AG04449 (cell line): ENCODE measurements around the gene CES1.
"Not testable (repeated sequence)": the region's sequence is repeated elsewhere in the genome, so short reads cannot be mapped to it uniquely, and the experiment has no call there.

Source experiments
- CTCF ChIA-PET: fragments of 350-600 bp; formaldehyde crosslinking; extraction: SDS; loops from one replicate; lab custom pipeline; 2021; ENCODE audit warnings: antibody characterized with exemption; lab: Yijun Ruan, JAX
- POLR2A ChIA-PET: fragments of 400-600, 350-600 bp; formaldehyde crosslinking; extraction: SDS; loops from one replicate; lab custom pipeline; 2020; ENCODE audit warnings: antibody characterized with exemption, inconsistent platforms; lab: Yijun Ruan, JAX
- DNase-seq: peaks from one replicate; pipeline ENCODE4 v3.0.0-alpha.2; 2010; ENCODE audit warnings: low read depth, low spot score
- H3K4me3 ChIP-seq: 2 replicates; pipeline ENCODE4 v1.5.1; 2011; ENCODE audit warnings: low read depth, mild to moderate bottlenecking, control low read depth, low read length
- TF ChIP-seq, protein P1 (sequence below): IDR thresholded peaks from one replicate; pipeline ENCODE4 v1.5.1; 2011; ENCODE audit warnings: mild to moderate bottlenecking, moderate library complexity, low read length, control low read depth, inconsistent platforms; ENCODE audit not compliant: insufficient read depth; ENCODE audit errors: missing control alignments

CES1 gene

DNA sequence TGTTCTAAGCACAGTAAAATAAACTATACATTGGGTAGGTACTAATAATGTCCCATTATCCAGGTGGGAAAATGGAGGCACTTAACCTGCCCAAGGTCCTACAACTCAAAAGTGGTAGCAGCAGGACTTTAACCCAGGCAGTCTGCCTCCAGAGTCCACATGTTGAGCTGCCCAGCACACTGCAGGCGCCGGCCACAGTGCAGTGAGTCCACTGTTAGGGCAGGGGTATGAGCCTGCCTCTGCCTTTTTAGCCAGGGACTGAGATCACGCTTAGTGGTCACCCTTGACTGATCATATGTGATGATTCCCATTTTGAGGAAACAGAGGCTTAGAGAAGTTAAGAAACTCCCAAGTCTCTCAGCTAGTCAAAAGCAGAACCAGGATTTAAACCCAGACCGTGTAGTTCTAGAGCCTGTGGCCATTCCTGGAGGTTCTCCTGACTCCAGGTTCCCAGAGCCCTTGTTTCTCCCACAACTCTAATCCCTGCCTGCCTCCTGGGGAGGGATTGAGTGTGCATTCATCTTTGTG lies 8.4 kb downstream of the CES1 start:
- POLR2A ChIA-PET = no interaction called here
- TF ChIP-seq, protein P1, sequence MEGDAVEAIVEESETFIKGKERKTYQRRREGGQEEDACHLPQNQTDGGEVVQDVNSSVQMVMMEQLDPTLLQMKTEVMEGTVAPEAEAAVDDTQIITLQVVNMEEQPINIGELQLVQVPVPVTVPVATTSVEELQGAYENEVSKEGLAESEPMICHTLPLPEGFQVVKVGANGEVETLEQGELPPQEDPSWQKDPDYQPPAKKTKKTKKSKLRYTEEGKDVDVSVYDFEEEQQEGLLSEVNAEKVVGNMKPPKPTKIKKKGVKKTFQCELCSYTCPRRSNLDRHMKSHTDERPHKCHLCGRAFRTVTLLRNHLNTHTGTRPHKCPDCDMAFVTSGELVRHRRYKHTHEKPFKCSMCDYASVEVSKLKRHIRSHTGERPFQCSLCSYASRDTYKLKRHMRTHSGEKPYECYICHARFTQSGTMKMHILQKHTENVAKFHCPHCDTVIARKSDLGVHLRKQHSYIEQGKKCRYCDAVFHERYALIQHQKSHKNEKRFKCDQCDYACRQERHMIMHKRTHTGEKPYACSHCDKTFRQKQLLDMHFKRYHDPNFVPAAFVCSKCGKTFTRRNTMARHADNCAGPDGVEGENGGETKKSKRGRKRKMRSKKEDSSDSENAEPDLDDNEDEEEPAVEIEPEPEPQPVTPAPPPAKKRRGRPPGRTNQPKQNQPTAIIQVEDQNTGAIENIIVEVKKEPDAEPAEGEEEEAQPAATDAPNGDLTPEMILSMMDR = no peak
- DNase-seq = no peak
- CTCF ChIA-PET = no interaction called here
- H3K4me3 ChIP-seq = no peak overlapping the region

DNA sequence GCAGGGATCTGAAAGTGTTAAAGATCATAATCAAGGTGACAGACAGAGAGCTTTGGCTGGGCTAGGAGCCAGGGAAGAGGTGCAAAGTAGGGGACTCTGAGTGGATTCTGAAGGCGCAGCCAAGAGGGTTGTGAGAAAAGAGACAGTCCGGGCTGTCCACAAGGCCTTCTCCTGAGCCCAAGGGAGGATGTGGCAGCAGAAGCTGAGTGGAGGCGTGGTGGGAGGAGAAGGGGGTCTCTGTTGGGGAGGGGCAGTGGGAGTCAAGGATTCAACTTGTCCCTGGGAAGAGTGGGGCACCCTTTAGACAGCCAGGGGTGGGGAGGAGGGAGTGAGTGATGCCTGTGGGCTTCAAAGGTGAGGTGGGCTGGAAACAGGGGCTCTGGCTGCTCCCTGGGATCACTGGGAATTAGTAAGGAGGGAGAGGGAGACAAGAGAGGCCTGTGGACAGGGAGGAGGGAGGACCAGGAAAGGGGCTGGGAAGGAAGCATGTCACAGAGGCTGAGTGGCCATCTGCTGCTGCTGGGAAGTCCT lies 10.6 kb downstream of the CES1 start:
- TF ChIP-seq, protein P1 = no peak
- ChIA-PET POLR2A (no interaction called here), CTCF (no interaction called here)
- DNase-seq = no peak
- no peak overlapping the region for H3K4me3 ChIP-seq

DNA sequence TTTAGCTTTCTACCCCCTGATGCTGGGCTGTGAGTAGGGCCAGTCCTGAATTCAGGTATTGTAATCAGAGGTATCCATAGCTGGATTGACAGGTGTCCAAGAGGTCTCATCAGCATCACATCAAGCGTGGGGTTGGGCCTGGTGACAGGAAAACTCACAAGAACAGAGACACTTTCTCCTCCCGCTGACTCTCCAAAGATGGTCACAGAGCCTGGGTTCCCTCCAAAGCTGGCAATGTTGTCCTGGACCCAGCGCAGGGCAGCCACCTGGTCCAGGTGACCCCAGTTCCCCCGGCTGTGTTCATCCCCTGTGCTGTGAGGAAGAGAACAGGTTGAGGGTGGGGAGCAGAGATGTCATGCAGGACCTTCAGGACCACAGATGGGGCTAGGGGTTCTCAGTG lies 11.7 kb downstream of the CES1 start:
- POLR2A ChIA-PET = no interaction called here
- CTCF ChIA-PET = no interaction called here
- TF ChIP-seq, protein P1 = no peak
- no peak for DNase-seq
- no peak overlapping the region for H3K4me3 ChIP-seq

DNA sequence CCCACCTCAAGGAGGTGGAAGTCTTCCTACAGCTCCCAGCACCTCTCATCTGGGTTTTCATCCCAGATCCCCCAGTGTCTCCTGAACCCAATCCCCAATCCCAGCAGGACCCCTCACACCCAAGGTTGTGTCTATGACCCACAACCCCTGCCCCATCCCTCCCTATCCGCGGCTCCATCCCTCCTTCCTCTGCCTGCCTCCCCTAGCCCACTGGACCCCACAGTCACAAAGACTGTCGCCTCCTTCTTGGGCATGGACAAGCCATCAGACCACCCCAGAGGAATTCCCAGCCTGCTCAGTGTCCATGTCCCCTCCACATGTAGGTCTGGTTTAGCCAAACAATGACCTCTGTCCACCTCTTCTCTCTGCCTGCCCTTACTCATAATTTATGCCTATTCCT lies 12.3 kb downstream of the CES1 start:
- DNase-seq = no peak
- no peak overlapping the region for H3K4me3 ChIP-seq
- TF ChIP-seq, protein P1 = no peak
- CTCF ChIA-PET = no interaction called here
- POLR2A ChIA-PET = no interaction called here

DNA sequence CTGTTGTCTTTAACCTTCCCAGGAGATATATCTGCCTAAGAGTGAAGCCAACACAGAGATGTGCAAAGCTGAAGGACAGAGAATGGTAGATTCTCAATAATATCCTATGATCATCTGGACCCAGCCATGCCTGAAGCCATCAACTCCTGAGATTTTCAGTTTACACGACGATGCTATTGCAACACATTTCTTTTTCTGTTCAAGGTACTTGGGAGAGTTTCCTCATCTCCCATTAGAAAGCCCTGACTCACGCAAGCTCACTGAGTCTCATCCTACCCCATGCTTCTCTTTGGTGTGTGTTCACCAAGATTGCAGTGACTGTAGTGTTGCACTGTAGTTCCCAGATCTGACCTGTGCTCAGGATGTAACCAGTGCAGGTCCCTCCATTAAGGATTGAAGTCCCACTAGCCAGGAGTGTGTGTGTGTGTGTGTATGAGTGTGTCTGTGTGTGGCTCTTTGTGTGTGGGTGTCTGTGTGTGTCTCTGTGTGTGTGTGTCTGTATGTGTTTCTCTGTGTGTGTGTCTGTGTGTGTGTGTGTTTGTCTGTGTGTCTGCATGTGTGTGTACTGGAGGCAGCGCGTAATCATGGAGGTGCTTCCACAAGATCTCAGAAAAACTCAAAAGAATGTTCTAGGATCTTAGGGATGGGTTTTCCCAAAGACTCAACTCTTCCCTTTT lies 15.5 kb downstream of the CES1 start:
- ChIA-PET POLR2A (no interaction called here), CTCF (no interaction called here)
- no peak for DNase-seq
- no peak overlapping the region for H3K4me3 ChIP-seq
- TF ChIP-seq, protein P1 = no peak

DNA sequence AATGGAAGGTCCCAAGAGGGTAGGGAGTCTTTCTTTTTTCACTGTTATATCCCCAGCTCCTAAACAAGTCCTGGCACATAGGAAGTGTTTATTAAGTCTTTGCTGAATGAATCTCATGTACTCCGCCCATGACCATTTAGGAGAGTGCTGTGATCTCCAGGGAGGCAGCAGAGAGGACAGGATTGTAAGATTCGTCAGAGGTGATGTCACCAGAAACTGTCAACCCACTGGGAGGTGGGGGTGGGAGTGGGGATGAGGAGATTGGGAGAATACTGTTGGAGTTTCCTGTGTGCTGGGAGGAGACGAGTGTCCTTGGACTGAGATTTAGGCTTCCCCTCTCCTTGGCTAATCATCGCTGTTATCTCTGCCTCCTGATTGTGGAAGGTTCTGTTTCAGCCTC lies 16.7 kb downstream of the CES1 start:
- POLR2A ChIA-PET, DNase-seq: not testable (repeated sequence)

DNA sequence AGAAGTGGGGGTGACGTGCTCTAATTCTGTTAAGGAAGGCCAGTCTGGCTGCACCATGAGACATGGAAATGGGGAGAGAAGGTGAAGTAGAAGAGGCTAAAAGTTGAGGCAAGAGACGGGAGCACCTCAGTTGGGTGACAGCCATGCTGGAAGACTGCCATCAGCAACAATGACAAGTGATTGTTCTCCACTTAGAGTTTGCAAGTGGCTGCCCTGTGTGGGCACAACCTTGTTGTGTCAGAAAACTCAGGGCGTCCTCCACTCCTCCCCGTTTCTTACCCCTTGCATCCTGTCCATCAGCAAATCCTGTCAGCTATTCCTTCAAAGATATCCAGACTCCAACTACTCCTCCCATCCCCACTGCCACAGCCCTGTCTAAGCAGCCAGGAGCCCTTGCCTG lies 17.6 kb downstream of the CES1 start:
- ChIA-PET CTCF (no interaction called here), POLR2A (no interaction called here)
- DNase-seq = no peak
- TF ChIP-seq, protein P1 = no peak
- no peak overlapping the region for H3K4me3 ChIP-seq

More for the DNA sequence above, 16.7 kb downstream of the CES1 start:
- H3K4me3 ChIP-seq, CTCF ChIA-PET: not testable (repeated sequence)

DNA sequence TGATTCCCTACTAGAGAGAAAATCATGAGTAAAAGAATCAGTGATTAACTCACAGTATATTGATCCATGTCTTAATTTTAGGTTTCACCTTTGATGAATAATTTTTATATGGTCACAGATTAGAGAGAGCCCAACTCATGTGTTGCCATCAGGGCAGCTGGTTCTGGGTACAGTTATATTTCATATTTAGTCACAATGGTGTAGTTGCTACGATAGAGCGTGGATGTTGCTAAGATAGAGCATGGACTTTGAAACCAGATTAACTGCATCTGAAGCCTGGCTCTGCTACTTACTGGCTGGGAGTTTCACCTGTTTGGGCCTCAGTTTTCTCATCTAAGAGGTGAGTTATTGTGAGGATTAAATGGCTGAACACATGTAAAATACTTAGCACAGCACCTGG lies 18.7 kb downstream of the CES1 start:
- POLR2A ChIA-PET, CTCF ChIA-PET, H3K4me3 ChIP-seq, DNase-seq: not testable (repeated sequence)

DNA sequence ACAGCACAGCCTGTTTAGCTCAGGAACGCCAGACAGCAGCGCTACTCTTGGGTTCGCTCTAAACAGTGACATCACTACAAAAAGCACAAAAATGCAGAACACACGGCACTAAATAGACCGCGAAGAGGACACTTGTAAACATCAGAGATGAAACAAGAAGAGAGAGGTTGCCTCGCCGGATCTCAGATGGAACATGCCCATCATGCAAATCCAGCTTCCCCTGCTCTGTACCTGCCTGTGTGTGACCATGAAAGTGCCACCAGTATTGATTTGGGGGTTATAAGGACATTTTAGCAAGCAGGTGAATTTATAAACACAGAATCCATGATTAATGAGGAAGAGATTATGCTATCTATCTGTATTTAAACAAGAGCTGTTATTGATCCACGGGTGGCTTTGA lies 19.2 kb downstream of the CES1 start:
- DNase-seq, CTCF ChIA-PET, H3K4me3 ChIP-seq, POLR2A ChIA-PET: not testable (repeated sequence)
